Measurements from ENCODE around the gene SIX5.
"Not testable (repeated sequence)": the region's sequence is repeated elsewhere in the genome, so short reads cannot be mapped to it uniquely, and the experiment has no call there.

SIX5 gene

GRCh38 chr19:45754323-45754722 lies 14.7 kb downstream of the SIX5 start:
- no peak for DNase-seq (ENCODE audit: low spot score)

DNA sequence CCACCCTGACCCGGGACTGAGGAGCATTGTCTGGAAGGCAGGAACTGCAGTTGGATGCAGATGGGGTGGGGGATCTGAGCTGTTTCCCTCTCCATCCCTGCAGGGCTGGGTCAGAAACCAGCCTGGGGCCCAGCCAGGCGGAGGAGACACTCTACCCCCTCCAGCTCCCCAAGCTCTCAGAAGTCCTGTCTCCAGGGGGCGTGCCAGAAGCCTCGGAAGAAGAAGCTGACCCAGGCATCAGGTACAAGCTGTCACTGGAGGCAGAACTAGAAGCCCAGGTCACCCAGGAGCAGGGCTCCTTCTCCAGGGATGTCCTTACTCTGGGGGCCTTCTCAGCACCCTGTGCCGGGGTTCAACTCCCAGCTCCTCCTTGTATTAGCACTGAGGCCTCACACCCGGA lies 15.5 kb downstream of the SIX5 start:
- no peak for DNase-seq (ENCODE audit: low spot score)

- peak; percentile 62 for DNase-seq (ENCODE audit: low spot score)
Observed at GRCh38 chr19:45752639-45753038, 16.4 kb downstream of the SIX5 start.

- DNase-seq (ENCODE audit: low spot score) = not testable (repeated sequence)
Observed at GRCh38 chr19:45751483-45751882, 17.6 kb downstream of the SIX5 start.

GRCh38 chr19:45747513-45747912 lies 21.5 kb downstream of the SIX5 start:
- no peak for DNase-seq (ENCODE audit: low spot score)

- DNase-seq (ENCODE audit: low spot score) = no peak
Observed at GRCh38 chr19:45746866-45747265, 22.2 kb downstream of the SIX5 start.

- no peak for DNase-seq (ENCODE audit: low spot score)
Observed at GRCh38 chr19:45745606-45746005, 23.4 kb downstream of the SIX5 start.

DNA sequence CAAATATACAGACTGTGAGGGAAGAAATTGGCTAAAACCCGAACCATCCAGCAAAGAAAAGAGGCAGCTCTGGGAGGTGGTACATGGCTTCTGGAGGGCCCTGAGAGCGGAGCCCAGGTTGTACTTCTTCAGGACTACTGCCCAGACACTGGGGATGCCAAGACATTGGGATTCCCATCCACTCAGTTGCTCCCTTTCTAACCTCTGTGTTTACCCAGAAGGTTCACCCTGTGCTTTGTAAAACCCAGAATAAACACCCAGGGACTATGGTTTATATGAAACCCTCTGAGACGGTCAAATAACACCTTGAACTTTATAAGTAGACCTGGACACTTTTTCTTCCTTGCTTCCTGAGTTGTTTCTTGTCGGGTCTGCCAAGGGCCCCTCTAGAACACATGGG lies 26.1 kb downstream of the SIX5 start:
- no peak for DNase-seq (ENCODE audit: low spot score)

- DNase-seq (ENCODE audit: low spot score) = peak; percentile 27
Observed at GRCh38 chr19:45739498-45740439, 29.3 kb downstream of the SIX5 start.

DNA sequence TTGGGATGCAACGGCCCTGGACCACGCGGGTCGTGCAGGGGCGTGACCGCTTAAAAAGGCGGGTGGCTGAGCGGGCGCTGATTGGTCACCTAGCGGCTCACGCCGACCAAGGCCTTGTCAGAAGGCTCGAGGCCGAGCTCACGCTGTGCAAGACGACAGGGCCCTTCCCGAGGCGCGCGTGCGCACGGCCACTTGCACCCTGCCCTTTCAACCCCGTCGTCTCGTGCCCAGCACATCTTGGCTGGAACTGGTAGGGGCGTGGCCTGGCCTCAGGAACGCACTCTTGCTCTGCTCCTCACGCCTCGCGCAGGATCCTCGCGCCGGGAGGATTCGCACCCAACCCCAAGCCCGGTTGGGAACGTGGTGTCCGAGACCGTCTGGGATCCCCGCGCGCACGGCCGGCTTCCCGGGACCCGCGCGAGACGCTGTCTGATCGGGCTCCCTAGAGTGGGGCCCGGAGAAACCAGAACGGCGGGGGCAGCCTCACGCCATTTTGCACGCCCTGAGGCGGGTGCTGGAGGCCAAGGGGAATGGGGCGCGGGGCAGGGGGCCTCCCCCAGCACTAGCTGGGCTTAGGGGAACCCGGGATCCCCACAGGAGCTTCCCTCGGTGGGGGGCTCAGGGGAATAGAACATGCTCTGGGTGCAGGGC lies 35.8 kb downstream of the SIX5 start, which contains the start of gene MEIOSIN:
Gene MEIOSIN (plus strand): TSS at position 280 of the 651 bp plus-strand sequence. CDS start 1,938 bp downstream, outside the sequence.
- DNase-seq (ENCODE audit: low spot score) = no peak

- DNase-seq (ENCODE audit: low spot score) = peak; percentile 98
Observed at GRCh38 chr19:45730368-45731288, 38.4 kb downstream of the SIX5 start, which contains the start of gene FBXO46. Gene FBXO46 (minus strand): TSS chr19:45730896. CDS start chr19:45713495, 17,401 bp downstream.

- peak; percentile 61 for DNase-seq (ENCODE audit: low spot score)
Observed at GRCh38 chr19:45729800-45730290, 39.2 kb downstream of the SIX5 start.

- not testable (repeated sequence) for DNase-seq (ENCODE audit: low spot score)
Observed at GRCh38 chr19:45728683-45729082, 40.4 kb downstream of the SIX5 start.

DNA sequence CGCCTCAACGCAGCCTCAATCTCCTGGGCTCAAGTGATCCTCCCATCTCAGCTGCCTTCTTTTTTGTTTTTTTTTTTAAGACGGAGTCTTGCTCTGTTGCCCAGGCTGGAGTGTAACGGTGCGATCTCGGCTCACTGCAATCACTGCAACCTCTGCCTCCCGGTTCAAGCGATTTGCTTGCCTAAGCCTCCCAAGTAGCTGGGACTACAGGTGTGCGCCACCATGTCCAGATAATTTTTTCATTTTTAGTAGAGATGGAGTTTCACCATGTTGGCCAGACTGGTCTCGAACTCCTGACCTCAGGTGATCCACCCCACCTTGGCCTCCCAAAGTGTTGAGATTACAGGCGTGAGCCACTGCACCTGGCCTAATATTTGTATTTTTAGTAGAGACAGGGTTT lies 49.0 kb downstream of the SIX5 start:
- DNase-seq (ENCODE audit: low spot score) = not testable (repeated sequence)

DNA sequence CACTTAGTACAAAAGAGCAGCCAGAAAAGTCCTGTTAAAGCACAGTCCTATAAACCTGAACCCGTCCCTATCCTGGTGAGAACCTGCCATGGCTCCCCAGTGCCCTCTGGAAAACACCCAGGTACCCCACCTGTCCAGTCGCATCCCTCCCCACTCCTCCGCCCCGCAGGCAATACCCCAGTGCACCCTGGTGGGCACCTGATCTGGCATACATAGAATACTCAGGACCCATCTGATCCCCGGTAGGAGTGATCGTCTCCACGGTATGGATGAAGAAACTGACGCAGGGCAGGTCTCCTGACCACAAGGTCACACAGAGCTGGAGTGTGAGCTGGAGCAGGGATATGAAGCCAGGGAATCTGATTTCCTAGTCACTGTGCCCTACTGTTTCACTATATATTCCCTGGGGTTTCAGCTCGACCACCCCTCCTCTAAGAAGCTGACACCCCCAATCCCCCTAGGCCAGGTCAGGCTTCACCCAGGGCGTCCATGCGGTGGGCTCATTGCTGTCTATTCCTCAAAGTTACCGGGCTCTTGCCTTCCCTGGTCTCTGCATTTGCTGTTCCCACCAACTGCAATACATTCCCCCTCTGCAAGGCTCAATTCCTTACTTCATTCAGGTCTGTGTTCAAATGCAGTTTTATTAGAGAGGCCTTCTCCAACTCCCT lies 50.9 kb downstream of the SIX5 start:
- DNase-seq (ENCODE audit: low spot score) = no peak

- peak; percentile 99 for DNase-seq (ENCODE audit: low spot score)
Observed at GRCh38 chr19:45717131-45717982, 51.7 kb downstream of the SIX5 start.

- peak; percentile 33 for DNase-seq (ENCODE audit: low spot score)
Observed at GRCh38 chr19:45716359-45717130, 52.5 kb downstream of the SIX5 start.

DNA sequence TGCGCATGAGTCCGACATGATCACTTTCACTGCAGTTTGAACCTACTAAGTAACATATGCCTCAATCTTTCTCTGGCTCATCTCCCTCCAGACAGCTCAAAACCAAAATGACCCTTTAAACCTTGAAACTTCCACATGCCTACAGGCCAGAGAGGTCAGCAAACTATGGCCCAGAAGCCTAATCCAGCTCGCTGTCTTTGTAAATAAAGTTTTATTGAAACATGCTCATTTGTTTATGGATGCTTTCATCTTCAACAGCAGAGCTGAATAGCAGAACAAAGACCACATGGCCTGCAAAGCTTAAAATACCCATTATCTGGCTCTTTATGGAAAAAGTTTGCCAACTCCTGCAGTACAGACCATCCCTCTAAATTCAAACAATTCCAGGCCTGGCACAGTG lies 53.9 kb downstream of the SIX5 start:
- no peak for DNase-seq (ENCODE audit: low spot score)

Data from RKO (cell line).